Measurements from ENCODE around the gene SLC25A5. TPM values are rescaled to one million over a fixed set of nuclear protein-coding genes. Genes with fewer than 3 reads are reported as not detected.
A peak's percentile ranks its signal among the peaks of the same experiment; 100 is the strongest.
"Not testable (repeated sequence)": the region's sequence is repeated elsewhere in the genome, so short reads cannot be mapped to it uniquely, and the experiment has no call there.

Gene SLC25A5
- total RNA-seq, 1 donor from 2014 or later, result 118 TPM

- Histone ChIP-seq H3K27ac (ENCODE audit: low read depth, low read length) (no peak overlapping the region), H3K4me1 (ENCODE audit: control insufficient read depth in 3 of 3, insufficient read depth in 3 of 3, low read length in 3 of 3) (peaks cover 0 to 7% (median 2%) of the 10 kb centered on the region in 3 donors), H3K9me3 (ENCODE audit: control insufficient read depth in 3 of 3, low read length in 3 of 3) (no peaks in the 10 kb centered on the region)
Measured at GRCh38 chrX:119475389-119476101, 7.3 kb downstream of the SLC25A5 start.

GRCh38 chrX:119477812-119478232 is 9.6 kb downstream of the SLC25A5 start:
- no peaks in the 10 kb centered on the region for H3K36me3 ChIP-seq (ENCODE audit: control insufficient read depth in 3 of 3, insufficient read depth in 3 of 3, low read length in 3 of 3)
- H3K4me1 ChIP-seq (ENCODE audit: control insufficient read depth in 3 of 3, insufficient read depth in 3 of 3, low read length in 3 of 3), result peaks cover 3 to 12% (median 12%) of the 10 kb centered on the region in 3 donors
- peak overlapping the region in 1 of 3 donors; percentile 33 for H3K9ac ChIP-seq (ENCODE audit: low read depth in 1 of 3, low read length in 3 of 3)
- H3K27ac ChIP-seq (ENCODE audit: low read depth, low read length), result peak overlapping the region; percentile 50
- no peaks in the 10 kb centered on the region for H3K27me3 ChIP-seq (ENCODE audit: control insufficient read depth in 3 of 3, insufficient read depth in 3 of 3, low read length in 3 of 3)
- no peaks in the 10 kb centered on the region for H3K9me3 ChIP-seq (ENCODE audit: control insufficient read depth in 3 of 3, low read length in 3 of 3)
- no peak overlapping the region for H3K4me3 ChIP-seq (ENCODE audit: low read length in 3 of 3)

More at GRCh38 chrX:119475389-119476101, 7.3 kb downstream of the SLC25A5 start:
- H3K9ac ChIP-seq (ENCODE audit: low read depth in 1 of 3, low read length in 3 of 3), result no peak overlapping the region
- H3K36me3 ChIP-seq (ENCODE audit: control insufficient read depth in 3 of 3, insufficient read depth in 3 of 3, low read length in 3 of 3), result peaks cover under 1 to 6% (median 6%) of the 10 kb centered on the region in 3 donors
- H3K4me3 ChIP-seq (ENCODE audit: low read length in 3 of 3), result no peak overlapping the region
- no peaks in the 10 kb centered on the region for H3K27me3 ChIP-seq (ENCODE audit: control insufficient read depth in 3 of 3, insufficient read depth in 3 of 3, low read length in 3 of 3)

- Histone ChIP-seq H3K4me1 (ENCODE audit: control insufficient read depth in 3 of 3, insufficient read depth in 3 of 3, low read length in 3 of 3) (peaks cover 3 to 17% (median 12%) of the 10 kb centered on the region in 3 donors), H3K9me3 (ENCODE audit: control insufficient read depth in 3 of 3, low read length in 3 of 3) (no peaks in the 10 kb centered on the region), H3K27ac (ENCODE audit: low read depth, low read length) (peak overlapping the region; percentile 50), H3K9ac (ENCODE audit: low read depth in 1 of 3, low read length in 3 of 3) (no peak overlapping the region), H3K36me3 (ENCODE audit: control insufficient read depth in 3 of 3, insufficient read depth in 3 of 3, low read length in 3 of 3) (no peaks in the 10 kb centered on the region), H3K27me3 (ENCODE audit: control insufficient read depth in 3 of 3, insufficient read depth in 3 of 3, low read length in 3 of 3) (no peaks in the 10 kb centered on the region), H3K4me3 (ENCODE audit: low read length in 3 of 3) (no peak overlapping the region)
Measured at GRCh38 chrX:119478504-119478903, 10.3 kb downstream of the SLC25A5 start.

GRCh38 chrX:119479845-119480244 is 11.6 kb downstream of the SLC25A5 start:
- no peaks in the 10 kb centered on the region for H3K36me3 ChIP-seq (ENCODE audit: control insufficient read depth in 3 of 3, insufficient read depth in 3 of 3, low read length in 3 of 3)
- no peaks in the 10 kb centered on the region for H3K27me3 ChIP-seq (ENCODE audit: control insufficient read depth in 3 of 3, insufficient read depth in 3 of 3, low read length in 3 of 3)
- H3K4me1 ChIP-seq (ENCODE audit: control insufficient read depth in 3 of 3, insufficient read depth in 3 of 3, low read length in 3 of 3), result peaks cover 3 to 17% (median 12%) of the 10 kb centered on the region in 3 donors
- no peaks in the 10 kb centered on the region for H3K9me3 ChIP-seq (ENCODE audit: control insufficient read depth in 3 of 3, low read length in 3 of 3)
- no peak overlapping the region for H3K27ac ChIP-seq (ENCODE audit: low read depth, low read length)
- no peak overlapping the region for H3K4me3 ChIP-seq (ENCODE audit: low read length in 3 of 3)
- H3K9ac ChIP-seq (ENCODE audit: low read depth in 1 of 3, low read length in 3 of 3), result no peak overlapping the region

- Histone ChIP-seq H3K36me3 (ENCODE audit: control insufficient read depth in 3 of 3, insufficient read depth in 3 of 3, low read length in 3 of 3) (no peaks in the 10 kb centered on the region), H3K9ac (ENCODE audit: low read depth in 1 of 3, low read length in 3 of 3) (no peak overlapping the region), H3K9me3 (ENCODE audit: control insufficient read depth in 3 of 3, low read length in 3 of 3) (no peaks in the 10 kb centered on the region), H3K4me3 (ENCODE audit: low read length in 3 of 3) (no peak overlapping the region), H3K27me3 (ENCODE audit: control insufficient read depth in 3 of 3, insufficient read depth in 3 of 3, low read length in 3 of 3) (no peaks in the 10 kb centered on the region), H3K27ac (ENCODE audit: low read depth, low read length) (no peak overlapping the region), H3K4me1 (ENCODE audit: control insufficient read depth in 3 of 3, insufficient read depth in 3 of 3, low read length in 3 of 3) (peaks cover 3 to 17% (median 12%) of the 10 kb centered on the region in 3 donors)
Measured at GRCh38 chrX:119481323-119481801, 13.1 kb downstream of the SLC25A5 start.

- no peaks in the 10 kb centered on the region for H3K27me3 ChIP-seq (ENCODE audit: control insufficient read depth in 3 of 3, insufficient read depth in 3 of 3, low read length in 3 of 3)
- no peak overlapping the region for H3K27ac ChIP-seq (ENCODE audit: low read depth, low read length)
- peaks cover 3 to 17% (median 10%) of the 10 kb centered on the region in 3 donors for H3K4me1 ChIP-seq (ENCODE audit: control insufficient read depth in 3 of 3, insufficient read depth in 3 of 3, low read length in 3 of 3)
- no peaks in the 10 kb centered on the region for H3K9me3 ChIP-seq (ENCODE audit: control insufficient read depth in 3 of 3, low read length in 3 of 3)
- peak overlapping the region in 2 of 3 donors; percentile 62 to 68 for H3K4me3 ChIP-seq (ENCODE audit: low read length in 3 of 3)
- H3K9ac ChIP-seq (ENCODE audit: low read depth in 1 of 3, low read length in 3 of 3), result peak overlapping the region; percentile 39 to 77 (median 61)
- H3K36me3 ChIP-seq (ENCODE audit: control insufficient read depth in 3 of 3, insufficient read depth in 3 of 3, low read length in 3 of 3), result no peaks in the 10 kb centered on the region
Measured at GRCh38 chrX:119482041-119482440, 13.8 kb downstream of the SLC25A5 start.

- Histone ChIP-seq H3K27ac (ENCODE audit: low read depth, low read length) (no peak overlapping the region), H3K36me3 (ENCODE audit: control insufficient read depth in 3 of 3, insufficient read depth in 3 of 3, low read length in 3 of 3) (no peaks in the 10 kb centered on the region), H3K9me3 (ENCODE audit: control insufficient read depth in 3 of 3, low read length in 3 of 3) (no peaks in the 10 kb centered on the region), H3K4me3 (ENCODE audit: low read length in 3 of 3) (peak overlapping the region; percentile 62 to 72 (median 68)), H3K9ac (ENCODE audit: low read depth in 1 of 3, low read length in 3 of 3) (peak overlapping the region; percentile 39 to 77 (median 61)), H3K4me1 (ENCODE audit: control insufficient read depth in 3 of 3, insufficient read depth in 3 of 3, low read length in 3 of 3) (peaks cover 3 to 17% (median 10%) of the 10 kb centered on the region in 3 donors), H3K27me3 (ENCODE audit: control insufficient read depth in 3 of 3, insufficient read depth in 3 of 3, low read length in 3 of 3) (no peaks in the 10 kb centered on the region)
Measured at GRCh38 chrX:119482481-119483480, 14.5 kb downstream of the SLC25A5 start.

- Histone ChIP-seq H3K27ac (ENCODE audit: low read depth, low read length) (no peak overlapping the region), H3K27me3 (ENCODE audit: control insufficient read depth in 3 of 3, insufficient read depth in 3 of 3, low read length in 3 of 3) (no peaks in the 10 kb centered on the region), H3K36me3 (ENCODE audit: control insufficient read depth in 3 of 3, insufficient read depth in 3 of 3, low read length in 3 of 3) (no peaks in the 10 kb centered on the region), H3K9ac (ENCODE audit: low read depth in 1 of 3, low read length in 3 of 3) (no peak overlapping the region), H3K4me1 (ENCODE audit: control insufficient read depth in 3 of 3, insufficient read depth in 3 of 3, low read length in 3 of 3) (peaks cover 0 to 5% (median 5%) of the 10 kb centered on the region in 3 donors), H3K9me3 (ENCODE audit: control insufficient read depth in 3 of 3, low read length in 3 of 3) (no peaks in the 10 kb centered on the region), H3K4me3 (ENCODE audit: low read length in 3 of 3) (no peak overlapping the region)
Measured at GRCh38 chrX:119486745-119487144, 18.5 kb downstream of the SLC25A5 start.

GRCh38 chrX:119487766-119488165 is 19.5 kb downstream of the SLC25A5 start:
- not testable (repeated sequence) for H3K4me1 ChIP-seq (ENCODE audit: control insufficient read depth in 3 of 3, insufficient read depth in 3 of 3, low read length in 3 of 3); H3K4me3 ChIP-seq (ENCODE audit: low read length in 3 of 3); H3K9me3 ChIP-seq (ENCODE audit: control insufficient read depth in 3 of 3, low read length in 3 of 3); H3K36me3 ChIP-seq (ENCODE audit: control insufficient read depth in 3 of 3, insufficient read depth in 3 of 3, low read length in 3 of 3); H3K27me3 ChIP-seq (ENCODE audit: control insufficient read depth in 3 of 3, insufficient read depth in 3 of 3, low read length in 3 of 3); H3K27ac ChIP-seq (ENCODE audit: low read depth, low read length); H3K9ac ChIP-seq (ENCODE audit: low read depth in 1 of 3, low read length in 3 of 3)

Measured in skeletal muscle tissue (tissue), 4 donors.